ENCODE measurements around the gene PRDM16.

PRDM16 gene

GRCh38 chr1:3333903-3334302 is 264.9 kb downstream of the PRDM16 start:
- no peak for DNase-seq

GRCh38 chr1:3334366-3334765 is 265.4 kb downstream of the PRDM16 start:
- DNase-seq, result no peak

GRCh38 chr1:3335754-3336640 is 267.0 kb downstream of the PRDM16 start:
- DNase-seq, result no peak

- DNase-seq, result no peak
These were observed 267.9 kb downstream of the PRDM16 start for GRCh38 chr1:3336641-3337630.

DNA sequence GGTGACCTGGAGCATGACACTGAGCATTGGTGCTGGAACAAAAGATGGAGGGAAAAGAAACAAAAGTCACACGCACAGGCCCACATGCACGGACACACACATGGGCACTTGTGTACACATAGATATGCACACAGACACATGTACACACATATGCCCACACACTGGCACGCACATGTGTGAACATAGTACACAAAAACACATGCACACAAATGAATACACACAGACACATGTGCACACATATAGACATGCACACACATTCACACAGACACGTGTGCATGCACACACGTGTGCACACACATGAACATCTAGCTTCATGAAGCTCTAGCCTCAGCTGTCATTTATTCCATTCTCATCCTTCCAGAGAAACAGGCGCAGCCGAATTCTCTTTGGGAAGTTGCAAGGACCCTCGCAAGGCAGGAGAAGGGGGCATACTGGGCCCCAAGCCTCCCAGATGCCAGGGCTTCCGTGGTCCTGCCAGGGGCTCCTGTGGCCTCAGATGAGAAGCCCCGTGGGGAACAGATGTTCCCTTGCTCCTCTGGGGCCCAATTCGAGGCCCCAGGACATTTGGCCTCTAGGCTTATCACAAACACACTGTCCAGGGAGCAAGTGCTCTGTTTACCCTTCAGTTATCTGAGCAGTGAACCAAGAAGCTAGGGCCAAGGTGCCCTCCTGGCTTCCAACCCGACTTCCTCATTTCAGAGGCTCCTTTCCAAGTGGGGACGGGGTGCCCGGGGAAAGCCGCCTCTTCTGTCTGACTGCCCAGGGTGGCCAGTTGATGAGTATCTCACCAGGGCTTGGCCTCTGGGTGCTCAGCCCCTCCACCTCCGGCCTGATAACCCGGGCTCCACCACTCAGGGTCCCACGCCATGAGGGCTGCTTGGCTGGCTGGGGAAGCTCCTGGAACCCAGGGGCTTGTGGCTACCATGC is 269.1 kb downstream of the PRDM16 start:
- DNase-seq, result no peak

DNA sequence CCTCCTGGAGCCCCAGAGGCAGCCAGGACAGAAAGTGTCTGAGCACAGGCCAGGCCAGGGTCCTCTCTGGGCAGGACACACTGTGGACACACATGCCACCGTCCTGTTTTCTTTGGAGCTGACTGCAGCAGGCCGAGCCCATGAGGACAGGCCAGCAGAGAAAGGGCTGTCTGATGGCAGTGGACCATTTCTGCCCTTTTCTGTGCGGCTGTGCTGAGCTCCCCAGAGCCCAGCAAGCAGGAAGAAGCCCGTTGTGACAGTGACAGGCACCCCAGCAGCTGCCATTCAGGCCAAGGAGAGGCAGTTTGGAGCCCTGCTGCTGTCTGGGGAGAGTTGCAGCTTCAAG is 269.7 kb downstream of the PRDM16 start:
- no peak for DNase-seq

- DNase-seq, result no peak
These were observed 270.9 kb downstream of the PRDM16 start for GRCh38 chr1:3339856-3340255.

DNA sequence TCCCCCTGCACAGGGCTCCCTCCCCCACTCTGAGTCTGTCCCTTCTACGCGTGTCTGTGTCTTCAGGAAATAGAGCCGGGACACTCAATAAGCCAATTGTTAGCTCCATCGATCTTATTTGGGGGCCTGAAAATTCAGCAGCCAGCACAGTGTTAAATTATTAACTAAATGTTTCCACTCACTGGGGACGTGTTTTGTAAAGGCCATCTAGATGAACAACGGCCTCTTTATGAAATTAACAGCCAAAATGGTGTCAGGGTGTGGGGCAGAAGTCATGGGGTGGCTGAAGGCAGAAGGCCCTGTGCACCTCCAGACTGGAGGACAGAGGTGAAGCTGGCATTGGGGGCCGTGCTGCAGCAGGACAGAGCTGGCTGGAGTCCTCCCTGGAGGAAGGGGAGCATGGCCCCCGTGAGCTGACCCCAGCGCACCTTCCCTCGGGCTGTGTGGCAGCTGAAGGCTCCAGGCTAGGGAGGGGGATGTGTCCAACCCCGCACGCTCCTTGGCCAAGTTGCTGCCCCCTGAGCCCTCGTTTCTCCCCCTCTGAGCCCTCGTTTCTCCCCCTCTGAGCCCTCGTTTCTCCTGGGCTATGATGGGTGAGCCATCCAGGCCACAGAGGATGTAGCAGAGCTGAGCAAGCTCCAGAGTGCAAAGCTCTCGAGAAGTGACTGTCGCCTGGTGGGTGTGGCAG is 271.7 kb downstream of the PRDM16 start:
- no peak for DNase-seq

- no peak for DNase-seq
These were observed 272.4 kb downstream of the PRDM16 start for GRCh38 chr1:3341236-3341994.

GRCh38 chr1:3342960-3343359 is 274.0 kb downstream of the PRDM16 start:
- no peak for DNase-seq

DNA sequence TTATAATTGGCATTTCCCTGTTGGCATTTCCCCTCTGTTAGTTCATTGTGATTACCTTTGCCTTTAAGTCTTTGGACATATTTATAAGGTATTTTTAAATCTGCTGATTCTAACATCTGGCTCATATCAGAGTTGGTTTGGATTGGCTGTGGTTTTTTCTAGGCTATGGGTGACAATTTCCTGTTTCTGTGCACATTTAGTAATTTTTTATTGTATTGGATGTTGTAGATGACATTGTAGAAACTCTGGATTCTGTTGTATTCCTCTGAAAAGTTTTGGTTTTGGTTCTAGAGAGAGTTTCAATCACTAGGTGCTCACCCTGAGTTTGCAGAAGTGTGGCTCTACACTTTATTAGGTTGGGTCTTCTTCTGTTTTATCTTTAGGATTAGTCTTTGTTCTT is 275.4 kb downstream of the PRDM16 start:
- DNase-seq, result no peak

GRCh38 chr1:3345792-3346191 is 276.8 kb downstream of the PRDM16 start:
- DNase-seq, result no peak

GRCh38 chr1:3346478-3346877 is 277.5 kb downstream of the PRDM16 start:
- no peak for DNase-seq

DNA sequence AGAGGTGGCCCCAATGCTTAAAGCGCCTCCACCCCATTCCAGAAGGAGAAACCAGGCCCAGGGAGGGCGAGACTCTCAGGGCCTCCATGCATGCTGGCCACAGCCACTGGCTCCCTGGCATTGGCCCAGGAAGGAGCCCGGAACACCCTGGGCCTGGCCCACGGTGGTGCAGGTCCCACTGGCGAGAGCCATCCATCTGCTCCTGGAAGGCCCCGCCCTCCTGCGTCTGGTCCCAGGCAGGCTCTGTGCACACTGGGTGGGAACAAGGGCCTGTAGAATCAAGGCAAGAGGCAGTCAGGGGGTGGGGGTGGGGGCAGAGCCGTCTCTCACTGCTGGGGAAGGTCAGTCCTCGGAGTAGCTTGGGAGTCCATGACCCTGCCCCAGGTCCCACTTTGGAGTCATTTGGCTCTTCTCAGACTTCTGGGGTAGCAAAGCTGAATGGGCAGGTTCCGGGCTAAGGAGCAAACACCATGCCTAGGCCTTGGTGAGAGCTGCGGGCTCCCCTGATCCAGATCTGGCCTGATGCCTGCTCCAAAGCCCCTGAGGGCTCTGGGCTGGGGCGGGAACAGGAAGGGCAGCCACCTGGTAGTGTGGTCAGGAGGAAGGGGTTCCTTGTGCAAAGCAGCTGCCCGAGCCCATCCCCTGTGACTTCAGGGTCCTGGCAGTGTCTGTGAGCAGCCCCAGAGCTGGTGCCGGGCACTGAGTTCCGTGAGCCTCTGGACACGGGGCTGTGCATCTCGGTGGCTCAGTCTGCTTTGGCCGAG is 278.4 kb downstream of the PRDM16 start:
- DNase-seq, result no peak

- DNase-seq, result no peak
These were observed 279.3 kb downstream of the PRDM16 start for GRCh38 chr1:3348196-3348865.

GRCh38 chr1:3349161-3349967 is 280.4 kb downstream of the PRDM16 start:
- DNase-seq, result no peak

GRCh38 chr1:3349968-3350299 is 280.9 kb downstream of the PRDM16 start:
- DNase-seq, result no peak

DNA sequence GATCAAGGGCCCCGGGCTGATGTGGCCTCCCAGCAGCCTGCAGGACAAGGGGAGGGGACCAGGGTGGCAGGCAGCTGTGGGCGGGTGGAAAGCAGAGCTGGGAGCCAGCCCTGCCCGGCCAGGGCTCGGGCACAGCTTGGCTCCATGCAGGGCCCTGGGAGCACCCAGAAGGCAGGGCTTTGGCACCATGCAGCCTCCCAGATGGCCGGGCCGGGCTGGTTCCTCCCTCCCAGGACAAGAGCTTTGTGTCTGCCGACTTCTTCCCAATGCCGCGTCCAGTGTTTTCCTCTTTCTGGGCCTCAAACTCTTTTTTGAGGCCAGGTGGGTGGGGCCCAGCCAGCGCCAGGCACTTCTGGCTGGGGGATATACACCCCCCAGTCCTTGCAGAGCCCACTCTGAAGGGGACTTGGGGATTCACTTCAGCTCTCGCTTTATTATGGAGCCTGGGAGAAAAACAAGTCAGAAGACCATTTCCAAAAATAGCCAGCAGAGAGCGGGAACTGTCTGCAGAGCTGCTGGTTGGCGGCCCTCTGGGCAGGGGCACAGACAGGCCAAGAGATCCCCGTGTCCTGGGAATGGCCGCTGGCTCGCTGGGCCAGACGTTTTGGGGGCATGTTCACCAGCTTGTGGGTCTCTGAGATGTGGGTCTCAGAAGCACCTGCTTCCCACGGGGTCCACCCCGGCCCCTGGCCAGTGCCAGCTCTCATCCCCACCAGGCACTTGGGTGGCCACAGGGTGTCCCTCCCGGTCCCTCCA is 281.7 kb downstream of the PRDM16 start:
- no peak for DNase-seq

Measured in GOT3 (cell line).